Measurements from ENCODE around the gene NTF3.

NTF3 gene

GRCh38 chr12:5416571-5416970 is 15.3 kb upstream of the NTF3 start:
- ATAC-seq (replicated peaks) (no peak), DNase-seq (no peak)
- peaks cover 15 to 21% of the 10 kb centered on the region in 2 donors for H3K27me3 Mint-ChIP-seq
- H3K9me3 Mint-ChIP-seq, result peaks cover 5 to 8% of the 10 kb centered on the region in 2 donors
- H3K4me3 Mint-ChIP-seq, result no peak overlapping the region
- no peaks in the 10 kb centered on the region for H3K4me1 Mint-ChIP-seq
- no peak overlapping the region for H3K27ac Mint-ChIP-seq
- H3K36me3 Mint-ChIP-seq, result peaks cover 0 to 2% of the 10 kb centered on the region in 2 donors

- H3K4me3 Mint-ChIP-seq, result no peak overlapping the region
- H3K27me3 Mint-ChIP-seq, result peaks cover 19 to 22% of the 10 kb centered on the region in 2 donors
- H3K9me3 Mint-ChIP-seq, result peaks cover 3 to 8% of the 10 kb centered on the region in 2 donors
- DNase-seq (no peak), ATAC-seq (replicated peaks) (no peak)
- peaks cover 0 to 2% of the 10 kb centered on the region in 2 donors for H3K36me3 Mint-ChIP-seq
- no peaks in the 10 kb centered on the region for H3K4me1 Mint-ChIP-seq
- H3K27ac Mint-ChIP-seq, result no peak overlapping the region
Observed at GRCh38 chr12:5417500-5417899, 14.4 kb upstream of the NTF3 start.

GRCh38 chr12:5428332-5429221 is 3.3 kb upstream of the NTF3 start:
- H3K4me1 Mint-ChIP-seq, result peaks cover 8 to 33% of the 10 kb centered on the region in 2 donors
- peak in 1 of 2 donors; percentile 25 for ATAC-seq (replicated peaks)
- H3K36me3 Mint-ChIP-seq, result no peaks in the 10 kb centered on the region
- no peaks in the 10 kb centered on the region for H3K9me3 Mint-ChIP-seq
- H3K4me3 Mint-ChIP-seq, result no peak overlapping the region
- peaks cover 23 to 53% of the 10 kb centered on the region in 2 donors for H3K27me3 Mint-ChIP-seq
- H3K27ac Mint-ChIP-seq, result no peak overlapping the region
- no peak for DNase-seq

DNA sequence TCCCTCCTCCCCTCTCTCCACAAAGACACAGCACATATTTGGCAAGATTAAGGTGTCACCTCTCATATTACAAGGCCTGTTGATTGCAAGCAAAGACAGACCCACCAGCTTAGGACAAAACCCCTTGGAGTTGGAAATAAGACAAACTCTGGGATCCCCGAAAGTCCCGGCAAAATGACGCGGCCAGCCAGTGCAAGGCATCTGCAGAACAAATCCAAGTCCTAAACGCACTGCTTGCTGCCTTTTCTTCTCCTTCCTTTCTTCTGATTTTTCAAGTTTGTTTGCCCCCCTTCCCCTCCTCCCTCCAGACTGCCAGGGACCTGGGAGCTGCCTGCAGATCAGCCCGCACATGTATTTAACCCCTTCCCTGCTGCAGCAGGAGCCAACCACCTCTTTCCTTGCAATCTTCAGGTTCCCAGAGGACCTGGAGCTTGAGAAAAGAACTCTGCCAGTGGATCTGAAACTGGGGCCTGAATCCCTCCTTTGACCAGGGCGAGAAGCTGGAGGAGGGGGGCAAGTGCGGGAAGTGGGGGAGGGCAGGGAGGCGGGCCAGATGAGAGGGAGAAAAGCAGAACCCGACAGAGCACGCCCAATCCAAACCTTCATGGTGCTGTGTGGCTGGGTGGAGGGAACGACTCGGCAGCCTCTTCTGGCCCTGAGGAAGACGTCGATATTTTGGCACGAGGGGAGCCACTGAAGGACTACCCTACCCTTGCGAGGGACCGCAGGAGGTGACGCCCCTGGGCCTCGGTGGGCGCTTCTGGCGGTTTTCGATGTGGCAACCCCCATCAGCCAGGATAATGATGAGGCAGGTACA is 2.0 kb upstream of the NTF3 start:
- Mint-ChIP-seq H3K4me3 (no peak overlapping the region), H3K27ac (no peak overlapping the region), H3K27me3 (peaks cover 23 to 48% of the 10 kb centered on the region in 2 donors), H3K9me3 (no peaks in the 10 kb centered on the region), H3K36me3 (no peaks in the 10 kb centered on the region), H3K4me1 (peaks cover 8 to 33% of the 10 kb centered on the region in 2 donors)
- DNase-seq, result no peak
- no peak for ATAC-seq (replicated peaks)

- Mint-ChIP-seq H3K4me3 (peak overlapping the region; percentile 68 to 76), H3K36me3 (no peaks in the 10 kb centered on the region), H3K27ac (peak overlapping the region; percentile 43), H3K4me1 (peaks cover 8 to 33% of the 10 kb centered on the region in 2 donors), H3K27me3 (peaks cover 16 to 43% of the 10 kb centered on the region in 2 donors), H3K9me3 (no peaks in the 10 kb centered on the region)
- ATAC-seq (replicated peaks) (no peak), DNase-seq (no peak)
Observed at GRCh38 chr12:5430641-5431603, 986 bp upstream of the NTF3 start.

DNA sequence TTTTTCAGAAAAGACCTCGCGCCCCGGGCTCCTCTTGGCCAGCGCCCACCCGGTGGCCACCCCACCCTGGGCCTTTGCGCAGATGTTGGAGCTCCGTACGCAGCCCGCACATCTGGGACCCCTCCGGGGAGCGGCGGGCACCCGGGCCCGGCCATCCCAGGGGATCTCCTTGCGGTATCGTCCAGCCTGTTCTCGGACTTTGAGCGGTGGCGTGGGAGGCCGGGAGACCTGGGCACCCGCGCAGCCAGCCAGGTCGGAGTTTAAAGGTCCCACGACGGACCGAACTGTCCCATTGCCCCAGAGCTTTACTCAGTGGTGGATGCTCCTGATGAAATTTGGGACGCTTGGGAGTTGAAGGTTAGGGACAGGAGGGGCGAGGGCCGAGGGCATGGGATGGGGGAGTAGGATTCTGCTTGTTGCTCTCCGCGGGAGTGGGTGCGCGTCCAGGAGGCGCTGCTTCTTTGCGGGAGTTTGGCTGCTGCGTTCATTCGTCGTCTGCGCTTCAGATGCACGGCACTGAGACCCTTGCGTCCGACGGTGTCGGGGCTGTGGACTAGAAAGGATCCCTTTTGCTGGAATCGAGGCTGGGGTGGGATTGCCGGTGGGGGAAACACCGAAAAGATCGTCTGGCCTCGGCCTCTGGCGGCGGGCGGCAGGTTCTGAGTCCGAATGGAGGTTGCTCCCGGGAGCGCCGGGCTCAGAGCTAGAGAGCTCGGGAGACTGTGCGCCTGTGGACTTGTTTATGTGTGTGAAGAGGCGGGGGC is 1.4 kb downstream of the NTF3 start:
- DNase-seq (no peak), ATAC-seq (replicated peaks) (no peak)
- Mint-ChIP-seq H3K4me3 (peak overlapping the region in 1 of 2 donors; percentile 76), H3K27me3 (peaks cover 8 to 50% of the 10 kb centered on the region in 2 donors), H3K36me3 (no peaks in the 10 kb centered on the region), H3K9me3 (no peaks in the 10 kb centered on the region), H3K27ac (no peak overlapping the region), H3K4me1 (peaks cover 8 to 33% of the 10 kb centered on the region in 2 donors)

- Mint-ChIP-seq H3K36me3 (no peaks in the 10 kb centered on the region), H3K27me3 (peaks cover under 1 to 43% of the 10 kb centered on the region in 2 donors), H3K9me3 (no peaks in the 10 kb centered on the region), H3K27ac (no peak overlapping the region), H3K4me3 (no peak overlapping the region), H3K4me1 (peaks cover 8 to 33% of the 10 kb centered on the region in 2 donors)
- DNase-seq (no peak), ATAC-seq (replicated peaks) (no peak)
Observed at GRCh38 chr12:5433845-5434646, 2.1 kb downstream of the NTF3 start.

DNA sequence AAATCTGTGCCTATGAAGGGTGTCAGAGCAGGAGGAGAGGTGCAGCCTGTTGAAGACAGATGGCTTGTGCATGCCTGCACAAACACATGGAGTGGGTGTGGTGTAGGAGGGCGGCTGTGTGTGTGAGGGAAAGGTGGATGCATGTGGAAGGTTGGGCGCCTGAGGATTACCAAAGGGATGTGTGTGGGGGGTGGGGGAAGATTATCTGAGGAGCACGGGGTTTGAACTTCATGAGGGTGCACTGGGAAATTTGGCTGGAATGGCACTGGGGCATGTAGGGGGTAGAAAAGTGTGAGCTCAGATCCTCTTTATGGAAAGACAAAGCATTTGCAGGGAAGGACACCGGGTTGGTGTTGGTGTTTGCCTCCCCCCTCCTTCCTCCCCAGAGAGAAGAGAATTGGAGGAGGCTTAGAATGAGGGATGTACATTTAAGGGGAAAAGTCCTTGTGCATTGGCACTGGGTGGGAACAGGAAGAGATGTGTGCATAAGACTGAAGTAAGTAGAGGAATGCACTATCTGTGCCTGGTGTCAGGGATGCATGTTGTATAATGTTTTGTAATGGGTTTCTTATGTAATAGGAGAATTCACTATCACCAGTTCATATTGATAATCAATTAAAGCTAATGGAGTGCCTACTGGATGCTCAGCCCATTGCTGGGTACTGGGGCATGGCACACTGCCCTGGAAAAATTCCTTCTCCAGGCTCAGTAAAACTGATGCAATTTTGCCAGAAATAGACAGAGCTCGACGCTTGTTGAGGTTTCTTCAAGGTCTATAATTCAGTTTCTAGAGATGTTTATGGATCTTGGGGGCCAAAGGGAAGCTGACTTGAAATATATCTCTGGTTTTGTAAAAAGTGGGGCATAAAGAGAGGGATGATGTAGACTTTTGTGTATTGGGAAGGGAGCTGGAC is 3.0 kb downstream of the NTF3 start:
- peaks cover 0 to 37% of the 10 kb centered on the region in 2 donors for H3K27me3 Mint-ChIP-seq
- no peaks in the 10 kb centered on the region for H3K9me3 Mint-ChIP-seq
- DNase-seq, result no peak
- H3K36me3 Mint-ChIP-seq, result no peaks in the 10 kb centered on the region
- H3K27ac Mint-ChIP-seq, result no peak overlapping the region
- ATAC-seq (replicated peaks), result no peak
- H3K4me3 Mint-ChIP-seq, result no peak overlapping the region
- peaks cover 8 to 32% of the 10 kb centered on the region in 2 donors for H3K4me1 Mint-ChIP-seq

DNA sequence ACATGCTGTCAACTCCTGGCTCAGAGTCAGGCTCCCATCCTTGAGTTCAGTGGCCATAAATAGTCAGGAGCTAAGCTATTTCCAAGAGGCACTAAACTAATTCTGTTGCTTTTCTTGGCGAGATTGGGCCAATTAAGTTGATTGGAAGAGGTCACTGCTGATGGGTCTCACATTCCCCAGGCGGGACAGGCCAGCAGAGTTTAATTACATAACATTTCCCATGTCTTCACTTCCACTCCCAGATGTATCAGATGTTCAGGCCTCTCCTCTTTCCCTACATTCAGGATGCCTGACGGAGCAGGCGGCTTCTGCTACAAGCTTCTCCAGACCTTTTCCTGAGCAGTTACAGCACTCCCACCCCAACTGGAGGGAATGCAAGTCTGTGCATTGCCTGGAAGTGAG is 5.3 kb downstream of the NTF3 start:
- H3K4me1 Mint-ChIP-seq, result peaks cover 6 to 36% of the 10 kb centered on the region in 2 donors
- peaks cover 6 to 17% of the 10 kb centered on the region in 2 donors for H3K27me3 Mint-ChIP-seq
- H3K9me3 Mint-ChIP-seq, result no peaks in the 10 kb centered on the region
- ATAC-seq (replicated peaks) (no peak), DNase-seq (no peak)
- no peaks in the 10 kb centered on the region for H3K36me3 Mint-ChIP-seq
- no peak overlapping the region for H3K27ac Mint-ChIP-seq
- H3K4me3 Mint-ChIP-seq, result no peak overlapping the region

DNA sequence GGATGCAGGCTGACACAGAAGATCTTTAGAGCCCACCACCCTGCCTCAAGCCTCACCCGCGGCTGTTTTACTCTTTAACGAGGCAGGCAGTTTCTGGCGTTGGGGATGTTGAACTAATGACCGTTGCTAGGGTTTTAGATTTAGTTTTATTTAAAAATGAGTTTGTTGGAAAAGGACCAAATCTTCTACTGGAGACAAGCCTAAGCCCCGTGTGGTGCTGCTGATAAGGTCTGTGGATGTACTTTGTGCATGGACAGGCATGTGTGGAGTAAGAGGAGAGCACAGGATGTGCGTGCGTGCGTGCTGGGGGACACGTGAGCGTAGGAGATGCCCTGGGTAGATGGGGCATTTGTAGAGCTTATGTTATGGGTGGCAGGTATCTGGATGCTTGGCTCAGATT is 5.7 kb downstream of the NTF3 start:
- no peaks in the 10 kb centered on the region for H3K36me3 Mint-ChIP-seq
- H3K4me3 Mint-ChIP-seq, result no peak overlapping the region

GRCh38 chr12:5438671-5439200 is 6.8 kb downstream of the NTF3 start:
- Mint-ChIP-seq H3K4me3 (no peak overlapping the region), H3K4me1 (peaks cover 6 to 23% of the 10 kb centered on the region in 2 donors), H3K27me3 (peaks cover 7 to 12% of the 10 kb centered on the region in 2 donors), H3K9me3 (no peaks in the 10 kb centered on the region), H3K36me3 (no peaks in the 10 kb centered on the region), H3K27ac (no peak overlapping the region)
- ATAC-seq (replicated peaks) (no peak), DNase-seq (no peak)

More for the DNA sequence above, 5.7 kb downstream of the NTF3 start:
- ATAC-seq (replicated peaks), result no peak
- Mint-ChIP-seq H3K27ac (no peak overlapping the region), H3K9me3 (no peaks in the 10 kb centered on the region), H3K4me1 (peaks cover 6 to 32% of the 10 kb centered on the region in 2 donors), H3K27me3 (peaks cover 7 to 13% of the 10 kb centered on the region in 2 donors)
- no peak for DNase-seq

Measured in stimulated activated naive B cell treated with anti-CD40 and anti-IgM and Interleukin-4, amounts not matched to agents 10 μg/mL and 1 μg/mL and 100 μg/mL, for 72 hours (primary cell).